OCI-LY7 (cell line): ENCODE results near the gene ADD1. TPM values are rescaled to one million over a fixed set of nuclear protein-coding genes. Genes with fewer than 3 reads are reported as not detected.

Experiments
- BruUV-seq: library from RNA; stranded (reverse); fragments of 400-500 nt; replicated peaks from 2 replicates; lab custom pipeline; 2021; lab: Mats Ljungman, UMichigan
- CTCF ChIA-PET: fragments of 300-600 bp; sonication (Branson Sonifier 250); formaldehyde crosslinking; loops from one replicate; lab custom pipeline; 2022; ENCODE audit warnings: antibody characterized with exemption; ENCODE audit not compliant: unreplicated experiment; lab: Charles Lee
- POLR2A ChIA-PET: fragments of 300-600 bp; sonication (Branson Sonifier 250); formaldehyde crosslinking; loops from one replicate; lab custom pipeline; 2022; ENCODE audit warnings: antibody characterized with exemption; lab: Charles Lee
- DNase-seq: peaks from one replicate; pipeline ENCODE4 v3.0.0-alpha.2; 2015; ENCODE audit warnings: low spot score
- H2AFZ ChIP-seq: fragments of 200-600 bp; sonication (generic), shearing (Covaris generic); 2 replicates; pipeline ENCODE4 v1.6.1; 2014; ENCODE audit warnings: mild to moderate bottlenecking, antibody characterized with exemption, low read length, moderate library complexity
- H3K27ac ChIP-seq: fragments of 200-600 bp; sonication (generic); 2 replicates; pipeline ENCODE4 v1.5.1; 2014; ENCODE audit warnings: mixed run types, low read depth, mild to moderate bottlenecking, moderate library complexity, low read length, inconsistent platforms; ENCODE audit not compliant: poor library complexity, severe bottlenecking
- H3K36me3 ChIP-seq: fragments of 200-600 bp; sonication (generic); 2 replicates; pipeline ENCODE4 v1.6.1; 2014; ENCODE audit warnings: mild to moderate bottlenecking, antibody characterized with exemption, low read length, moderate library complexity, mixed read lengths; ENCODE audit not compliant: insufficient read depth
- H3K4me1 ChIP-seq: fragments of 200-600 bp; sonication (generic); 2 replicates; pipeline ENCODE4 v1.5.1; 2014; ENCODE audit warnings: mild to moderate bottlenecking, low read length; ENCODE audit not compliant: insufficient read depth, poor library complexity, severe bottlenecking
- H3K4me2 ChIP-seq: fragments of 200-600 bp; sonication (generic); 2 replicates; pipeline ENCODE4 v1.6.1; 2014; ENCODE audit warnings: mild to moderate bottlenecking, low read length
- H3K4me3 ChIP-seq: fragments of 200-600 bp; sonication (generic); 2 replicates; pipeline ENCODE4 v1.5.1; 2014; ENCODE audit warnings: mild to moderate bottlenecking, low read depth, low read length; ENCODE audit not compliant: poor library complexity, severe bottlenecking
- H3K79me2 ChIP-seq: fragments of 200-600 bp; sonication (generic); 2 replicates; pipeline ENCODE4 v1.6.1; 2016; ENCODE audit warnings: low read depth, mild to moderate bottlenecking, low read length, moderate library complexity, mixed read lengths; ENCODE audit not compliant: insufficient read depth
- H3K9me2 ChIP-seq: fragments of 200-600 bp; sonication (generic); 2 replicates; pipeline ENCODE4 v1.6.1; 2016; ENCODE audit warnings: mild to moderate bottlenecking, low read length, mixed read lengths; ENCODE audit not compliant: insufficient read depth
- H3K9me3 ChIP-seq: fragments of 200-600 bp; sonication (generic); 2 replicates; pipeline ENCODE4 v1.6.1; 2014; ENCODE audit warnings: mild to moderate bottlenecking, mixed run types, low read length, mixed read lengths
- H4K20me1 ChIP-seq: fragments of 200-600 bp; sonication (generic); 2 replicates; pipeline ENCODE4 v1.6.1; 2014; ENCODE audit warnings: mild to moderate bottlenecking, antibody characterized with exemption, low read length, moderate library complexity, mixed read lengths; ENCODE audit not compliant: insufficient read depth
- EZH2phosphoT487 ChIP-seq: fragments of 200-600 bp; sonication (generic); IDR thresholded peaks from 2 replicates; pipeline ENCODE4 v1.6.1; 2018; ENCODE audit warnings: low read depth, borderline replicate concordance, mild to moderate bottlenecking, mixed run types, antibody characterized with exemption, low read length, moderate library complexity, mixed read lengths
- intact Hi-C: fragments of 100-400 bp; cut with micrococcal nuclease; formaldehyde crosslinking; loops from one replicate; pipeline ENCODE4 v1.10.0; 2022; ENCODE audit not compliant: unreplicated experiment
- total RNA-seq, 2 experiments: library from RNA; depleted of rRNA in 1 of 2; stranded (reverse); fragments of >200 nt in 1 of 2; shearing (Covaris generic) in 1 of 2; gene quantifications; 2 replicates each; pipeline ENCODE4 v1.2.3, GENCODE V29; 2014 to 2022
- TF ChIP-seq, protein P1 (sequence below): fragments of 200-600 bp; sonication (generic); conservative IDR thresholded peaks from 2 replicates; pipeline ENCODE4 v1.5.1; 2014; ENCODE audit warnings: mild to moderate bottlenecking, antibody characterized with exemption, low read length, moderate library complexity, mixed read lengths

The ADD1 gene
- total RNA-seq, 2 experiments from 2014 or later = 85.3 to 108 TPM

DNA sequence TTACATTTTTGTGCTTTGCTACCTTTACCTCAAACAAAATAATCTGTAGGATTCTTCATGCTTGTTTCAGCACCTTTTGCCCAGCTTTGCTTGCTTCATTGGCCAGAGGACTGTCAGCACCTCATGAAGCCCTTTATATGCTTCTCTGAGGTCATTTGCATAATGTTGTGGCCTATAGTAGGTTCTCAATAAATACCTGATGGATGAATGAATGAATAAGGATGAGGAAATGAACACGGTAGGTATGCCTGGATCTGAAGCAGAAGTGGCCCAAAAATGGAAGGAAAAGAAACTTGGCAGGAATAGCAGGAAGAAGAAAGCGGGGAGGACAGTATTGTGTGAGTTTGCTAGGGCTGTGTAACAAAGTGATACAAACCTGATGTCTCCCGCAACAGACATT lies 127.6 kb downstream of the ADD1 start:
- no peaks in the 10 kb centered on the region for H3K36me3 ChIP-seq
- H2AFZ ChIP-seq = no peak overlapping the region
- no peak overlapping the region for H3K4me3 ChIP-seq
- no peak overlapping the region for H3K27ac ChIP-seq
- no peaks in the 10 kb centered on the region for H3K4me1 ChIP-seq
- H3K4me2 ChIP-seq = no peak overlapping the region
- no peak for TF ChIP-seq EZH2phosphoT487
- TF ChIP-seq, protein P1, sequence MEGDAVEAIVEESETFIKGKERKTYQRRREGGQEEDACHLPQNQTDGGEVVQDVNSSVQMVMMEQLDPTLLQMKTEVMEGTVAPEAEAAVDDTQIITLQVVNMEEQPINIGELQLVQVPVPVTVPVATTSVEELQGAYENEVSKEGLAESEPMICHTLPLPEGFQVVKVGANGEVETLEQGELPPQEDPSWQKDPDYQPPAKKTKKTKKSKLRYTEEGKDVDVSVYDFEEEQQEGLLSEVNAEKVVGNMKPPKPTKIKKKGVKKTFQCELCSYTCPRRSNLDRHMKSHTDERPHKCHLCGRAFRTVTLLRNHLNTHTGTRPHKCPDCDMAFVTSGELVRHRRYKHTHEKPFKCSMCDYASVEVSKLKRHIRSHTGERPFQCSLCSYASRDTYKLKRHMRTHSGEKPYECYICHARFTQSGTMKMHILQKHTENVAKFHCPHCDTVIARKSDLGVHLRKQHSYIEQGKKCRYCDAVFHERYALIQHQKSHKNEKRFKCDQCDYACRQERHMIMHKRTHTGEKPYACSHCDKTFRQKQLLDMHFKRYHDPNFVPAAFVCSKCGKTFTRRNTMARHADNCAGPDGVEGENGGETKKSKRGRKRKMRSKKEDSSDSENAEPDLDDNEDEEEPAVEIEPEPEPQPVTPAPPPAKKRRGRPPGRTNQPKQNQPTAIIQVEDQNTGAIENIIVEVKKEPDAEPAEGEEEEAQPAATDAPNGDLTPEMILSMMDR = no peak
- intact Hi-C loops = no loop called here
- POLR2A ChIA-PET = no interaction called here
- DNase-seq = no peak
- H3K9me2 ChIP-seq = no peaks in the 10 kb centered on the region
- no peaks in the 10 kb centered on the region for H4K20me1 ChIP-seq
- CTCF ChIA-PET = no interaction called here
- H3K79me2 ChIP-seq = no peaks in the 10 kb centered on the region
- no TSS peak for BruUV-seq
- no peaks in the 10 kb centered on the region for H3K9me3 ChIP-seq

DNA sequence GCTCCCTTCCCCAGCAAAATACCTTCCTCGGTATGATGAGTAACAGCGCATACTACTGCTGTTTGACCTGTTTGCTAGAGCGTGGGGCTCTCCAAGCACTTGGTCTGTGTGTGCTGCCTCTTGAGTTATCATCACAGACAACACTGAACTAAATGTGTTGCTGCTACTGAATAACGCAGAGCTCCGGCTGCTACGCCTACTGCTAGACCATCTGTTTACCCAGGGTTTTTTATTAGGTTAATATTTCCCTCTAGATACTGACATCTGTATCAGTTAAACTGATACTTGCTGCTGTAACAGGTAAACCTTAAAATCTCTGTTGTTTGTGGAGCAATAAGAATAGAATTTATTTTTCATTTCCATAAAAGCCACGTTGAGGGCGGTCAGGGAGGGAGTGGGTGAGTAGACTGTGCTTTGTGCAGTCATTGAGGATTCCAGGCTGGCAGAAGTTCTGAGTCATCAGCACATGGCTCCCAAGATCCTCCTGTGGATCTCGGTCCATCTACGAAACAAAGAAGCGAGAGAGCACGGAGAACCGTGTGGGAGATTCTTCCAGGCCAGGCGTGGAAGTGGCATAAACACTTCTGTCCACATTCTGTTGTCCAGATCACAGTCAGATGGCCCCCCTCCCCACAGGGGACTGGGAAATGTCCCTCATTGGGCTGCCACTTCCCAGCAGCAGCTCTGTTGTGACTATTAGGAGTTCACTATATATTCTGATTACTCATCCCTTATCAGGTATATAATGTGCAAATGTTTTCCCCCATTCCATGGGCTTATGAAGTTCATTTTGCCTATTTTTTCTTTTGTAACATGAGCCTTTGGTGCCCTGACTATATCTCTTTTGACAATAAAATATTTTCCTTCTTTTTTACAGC lies 133.8 kb downstream of the ADD1 start:
- no peaks in the 10 kb centered on the region for H3K79me2 ChIP-seq
- H3K4me3 ChIP-seq = no peak overlapping the region
- no peak overlapping the region for H2AFZ ChIP-seq
- no peak overlapping the region for H3K27ac ChIP-seq
- intact Hi-C loops = loop anchor here (5.0 kb wide), 1 partner anchor 55 kb away; no protein-coding TSS in a partner anchor
- no peaks in the 10 kb centered on the region for H3K9me2 ChIP-seq
- ChIA-PET CTCF (no interaction called here), POLR2A (interaction anchor here (1.1 to 1.6 kb wide), 2 partner anchors 9 to 15 kb away, joined by 4 read pairs; no protein-coding TSS in a partner anchor)
- H4K20me1 ChIP-seq = no peaks in the 10 kb centered on the region
- no TSS peak for BruUV-seq
- H3K36me3 ChIP-seq = no peaks in the 10 kb centered on the region
- DNase-seq = no peak
- TF ChIP-seq EZH2phosphoT487 = no peak
- TF ChIP-seq, protein P1 = no peak
- H3K4me2 ChIP-seq = no peak overlapping the region
- H3K9me3 ChIP-seq = peaks cover 10% of the 10 kb centered on the region; the same call in 1 of the 2 replicates
- no peaks in the 10 kb centered on the region for H3K4me1 ChIP-seq

Other genes starting within 250 kb of the ADD1 start
- 32.1 TPM in 2 replicates for gene TNIP2, start 87.5 kb upstream of the ADD1 start, total RNA-seq (2014; rRNA removed; shearing (Covaris generic))
- 26.2 and 28.3 TPM in 2 replicates for gene TNIP2, start 87.5 kb upstream of the ADD1 start, total RNA-seq (2022)
- gene SH3BP2, start 50.8 kb upstream of the ADD1 start, total RNA-seq (2014; rRNA removed; shearing (Covaris generic)) = 6.9 and 10.9 TPM in 2 replicates
- 23.8 and 31.6 TPM in 2 replicates for gene SH3BP2, start 50.8 kb upstream of the ADD1 start, total RNA-seq (2022)
- gene NOP14, start 119.6 kb downstream of the ADD1 start, total RNA-seq (2014; rRNA removed; shearing (Covaris generic)) = 31.7 and 35.9 TPM in 2 replicates
- gene NOP14, start 119.6 kb downstream of the ADD1 start, total RNA-seq (2022) = 56.7 and 66.2 TPM in 2 replicates
- gene GRK4, start 119.7 kb downstream of the ADD1 start, total RNA-seq (2014; rRNA removed; shearing (Covaris generic)) = 5.3 and 6.5 TPM in 2 replicates
- gene GRK4, start 119.7 kb downstream of the ADD1 start, total RNA-seq (2022) = 8.9 and 9.1 TPM in 2 replicates
- not detected in 2 replicates for gene HTT-AS, start 230.7 kb downstream of the ADD1 start, total RNA-seq (2014; rRNA removed; shearing (Covaris generic))
- gene HTT-AS, start 230.7 kb downstream of the ADD1 start, total RNA-seq (2022) = not detected in 2 replicates
- gene HTT, start 230.8 kb downstream of the ADD1 start, total RNA-seq (2014; rRNA removed; shearing (Covaris generic)) = 36.4 and 41.2 TPM in 2 replicates
- gene HTT, start 230.8 kb downstream of the ADD1 start, total RNA-seq (2022) = 91.3 and 108 TPM in 2 replicates